ENCODE measurements around the gene TSPO2. TPM values are rescaled to one million over a fixed set of nuclear protein-coding genes. Genes with fewer than 3 reads are reported as not detected.

TSPO2 gene
- total and polyA plus RNA-seq, 2 of the 13 experiments (the other 11 are each of a cell fraction or from before 2014, with no cell fraction given): 0.55 TPM; not detected in 1

- TF ChIP-seq NFE2L1 (CRISPR knock-in tag; IDR thresholded peaks at IDR 0.05; ENCODE audit: borderline replicate concordance) (no peak), ZNF644 (CRISPR knock-in tag; IDR thresholded peaks at IDR 0.05; ENCODE audit: low read depth) (no peak), AKNA (CRISPR knock-in tag; IDR thresholded peaks at IDR 0.05; ENCODE audit: borderline replicate concordance) (no peak), SNAPC4 (CRISPR knock-in tag; IDR thresholded peaks at IDR 0.05) (0 out of 2 replicates have a peak, but pooled peaks have one; percentile 38), ZBTB37 (CRISPR knock-in tag; IDR thresholded peaks at IDR 0.05) (0 out of 2 replicates have a peak, but pooled peaks have one; percentile 51), NCOA5 (CRISPR knock-in tag; IDR thresholded peaks at IDR 0.05) (no peak), PHF8 (CRISPR knock-in tag; IDR thresholded peaks at IDR 0.05) (no peak), IRX3 (CRISPR knock-in tag; IDR thresholded peaks at IDR 0.05; ENCODE audit: borderline replicate concordance, low read depth) (no peak), FOXK2 (IDR thresholded peaks at IDR 0.05) (peak; percentile 44), ZNF432 (CRISPR knock-in tag; IDR thresholded peaks at IDR 0.05; ENCODE audit: borderline replicate concordance) (no peak), ZSCAN22 (CRISPR knock-in tag; IDR thresholded peaks at IDR 0.05) (no peak; the same call in 1 of the 2 replicates), ZBTB39 (CRISPR knock-in tag; IDR thresholded peaks at IDR 0.05) (no peak), ZNF503 (CRISPR knock-in tag; IDR thresholded peaks at IDR 0.05) (peak; percentile 68; the same call in 1 of the 2 replicates)
Observed at GRCh38 chr6:40997234-40997957, 44.9 kb upstream of the TSPO2 start (continued).

All from HepG2 (cell line).